Activated CD8-positive, alpha-beta memory T cell treated with anti-CD3 and anti-CD28 coated beads, Interleukin-2, amount 50 U/mL, for 1 hour (primary cell): ENCODE data around the gene CTNNA1.

Experiments
- DNase-seq: peaks from one replicate; pipeline ENCODE4 v3.0.0-alpha.2; 2020; ENCODE audit errors: extremely low read depth

The CTNNA1 gene

DNA sequence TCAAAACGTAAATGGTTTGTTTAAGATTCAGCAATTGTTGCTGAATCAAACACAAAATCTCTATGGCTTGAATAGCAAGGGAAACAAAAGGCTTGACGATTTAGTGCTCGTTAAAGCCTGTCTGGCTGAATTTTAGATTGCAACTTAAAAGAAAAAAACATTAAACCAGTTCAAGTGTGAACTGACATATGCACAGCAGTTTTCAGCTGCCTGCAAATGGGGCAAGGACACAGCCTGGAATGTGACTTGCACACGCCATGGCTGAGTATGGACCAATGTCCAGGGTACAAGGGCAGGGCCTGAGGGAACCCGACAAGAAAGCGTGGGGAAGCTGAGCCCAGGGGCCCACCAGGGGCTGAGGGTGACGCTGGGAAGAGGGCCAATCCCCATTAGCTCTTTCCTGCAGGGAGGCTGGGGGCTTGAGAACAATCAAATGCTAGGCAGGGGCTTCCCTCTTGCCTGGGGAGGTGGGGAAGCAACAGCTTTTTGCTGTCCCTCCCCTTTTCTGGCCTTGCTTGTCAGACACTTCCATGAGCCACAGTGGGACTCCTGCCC lies 211.5 kb downstream of the CTNNA1 start:
- DNase-seq: no peak

DNA sequence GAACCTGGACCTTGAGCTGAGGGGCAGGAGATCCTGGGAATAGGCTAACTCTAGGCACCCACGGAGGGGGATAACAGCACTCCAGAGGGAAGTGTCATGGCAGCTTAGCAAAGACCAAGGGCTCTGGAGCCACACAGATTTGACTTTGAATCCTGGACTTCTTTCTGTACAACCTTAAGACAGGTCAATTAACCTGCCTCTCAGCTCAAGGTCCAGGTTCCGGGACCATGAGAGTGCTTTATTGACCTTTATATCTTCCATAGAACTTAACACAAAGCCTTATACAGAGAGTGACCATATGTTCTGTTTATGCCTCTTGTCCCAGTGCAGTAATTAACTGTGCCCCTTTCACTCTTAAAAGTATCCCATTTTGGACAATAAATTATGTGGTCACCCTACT lies 212.4 kb downstream of the CTNNA1 start:
- no peak for DNase-seq

DNA sequence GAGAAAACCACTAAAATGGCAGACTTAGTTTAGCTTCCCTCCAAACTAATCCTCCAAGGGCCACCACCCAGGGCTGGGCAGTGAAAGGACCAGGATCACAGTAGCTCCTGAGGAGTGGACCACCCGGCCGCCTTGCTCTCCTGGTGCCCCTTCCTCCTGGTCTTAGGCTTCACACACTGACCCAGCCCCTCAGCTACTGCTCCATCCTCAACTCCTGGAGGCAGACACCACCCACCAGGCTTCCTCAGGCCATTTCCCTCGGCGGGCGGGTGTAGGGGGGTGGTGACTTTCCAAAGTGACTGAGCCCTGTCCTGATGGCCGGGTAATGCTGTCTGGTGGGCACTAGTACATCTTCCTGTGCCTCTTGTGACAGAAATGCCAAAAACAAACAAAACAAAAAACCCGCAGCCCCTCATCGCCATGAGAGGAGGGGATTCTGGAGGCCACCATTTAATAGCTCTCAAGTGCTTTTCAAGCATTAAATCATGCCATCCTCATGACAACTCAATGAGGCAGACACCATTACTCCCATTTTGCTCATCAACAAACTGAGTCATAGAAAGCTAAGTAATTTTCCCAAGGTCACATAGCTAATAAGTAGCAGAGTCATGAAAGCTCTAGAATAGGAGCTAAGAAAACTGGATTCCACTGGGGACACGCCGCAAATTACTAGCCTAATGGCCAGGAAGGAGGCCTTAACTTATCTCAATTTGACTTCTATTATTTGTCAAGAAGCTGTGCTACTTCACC lies 213.2 kb downstream of the CTNNA1 start:
- DNase-seq: no peak

DNA sequence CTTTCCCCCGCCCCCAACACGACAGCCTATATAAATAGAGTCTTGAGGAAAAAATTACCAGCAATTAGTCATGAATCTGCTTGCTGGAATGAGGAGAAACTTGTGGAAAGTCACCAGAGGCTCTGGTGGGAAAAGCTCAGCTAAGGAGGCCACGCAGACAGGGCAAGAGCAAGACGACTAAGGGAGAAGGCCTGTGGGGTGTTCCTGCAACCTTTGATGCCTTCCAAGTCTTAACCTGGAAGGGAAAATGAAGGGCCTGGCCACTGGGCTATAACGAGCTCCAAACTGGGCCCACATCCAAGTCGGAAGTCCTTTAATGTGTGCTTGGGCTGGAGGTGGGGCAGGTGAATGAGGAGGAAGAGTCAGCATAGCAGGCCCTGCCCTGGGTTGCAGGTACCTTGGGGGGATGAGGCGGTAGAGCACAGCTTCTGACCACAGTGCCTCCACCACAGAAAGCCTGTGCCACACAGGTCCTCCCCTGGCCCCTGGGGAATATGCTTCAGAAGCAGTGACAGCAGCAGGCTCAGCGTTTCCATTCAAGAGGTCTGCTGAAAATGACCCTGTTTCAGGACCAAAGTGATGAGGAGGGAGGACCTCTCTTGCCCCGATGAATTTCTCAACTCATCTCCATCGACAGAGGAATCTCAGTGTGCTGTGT lies 214.7 kb downstream of the CTNNA1 start:
- DNase-seq: no peak

DNA sequence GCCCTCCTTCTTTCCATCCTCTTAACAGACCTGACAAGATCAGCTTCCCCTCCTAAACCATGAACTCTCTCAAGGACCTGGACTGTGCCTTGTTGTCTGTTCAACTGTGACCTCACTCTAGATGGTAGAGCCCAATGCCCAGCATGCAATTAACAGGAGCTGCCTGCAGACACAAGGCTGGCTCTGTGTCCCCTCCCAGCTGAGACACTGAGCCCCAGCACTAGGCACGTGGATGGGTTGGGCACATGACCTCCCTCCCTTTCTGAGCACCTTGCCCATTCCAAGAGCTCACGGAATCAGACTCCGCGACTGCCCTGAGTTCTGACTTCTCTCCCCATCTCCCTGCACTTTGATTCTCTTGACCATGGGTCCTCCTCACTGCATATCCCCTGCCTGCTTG lies 215.4 kb downstream of the CTNNA1 start:
- no peak for DNase-seq

DNA sequence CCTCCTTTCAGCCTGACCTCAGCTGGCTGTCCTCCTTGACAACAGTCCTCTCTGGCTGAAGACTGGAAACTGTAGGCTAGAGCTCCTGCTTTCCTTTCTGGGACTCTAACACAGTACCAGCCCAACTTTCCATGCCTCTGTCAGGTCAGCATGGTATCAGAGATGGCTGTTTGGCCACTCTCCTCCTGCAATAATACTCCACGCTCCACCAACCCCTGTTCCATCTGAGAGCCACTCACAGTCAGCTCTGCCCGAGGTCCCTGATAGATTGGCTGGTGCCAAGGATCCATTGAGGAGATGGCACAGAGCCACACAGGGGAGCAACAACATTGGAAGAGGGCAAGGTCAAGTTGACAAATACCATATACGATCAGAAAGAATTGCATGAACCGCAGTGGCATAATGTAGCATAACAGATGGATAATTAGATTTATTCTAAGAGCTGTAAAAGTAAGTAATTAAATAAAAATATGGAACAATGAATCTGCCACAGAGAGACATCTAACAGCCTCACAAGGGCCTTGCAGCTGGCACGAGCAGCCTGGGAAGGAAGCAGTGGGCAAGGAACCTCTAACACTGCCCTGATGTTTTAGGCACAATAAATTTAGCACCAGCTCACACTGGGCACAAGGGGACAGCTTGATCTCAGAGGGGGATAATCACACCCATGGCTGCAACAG lies 216.2 kb downstream of the CTNNA1 start:
- DNase-seq: no peak

DNA sequence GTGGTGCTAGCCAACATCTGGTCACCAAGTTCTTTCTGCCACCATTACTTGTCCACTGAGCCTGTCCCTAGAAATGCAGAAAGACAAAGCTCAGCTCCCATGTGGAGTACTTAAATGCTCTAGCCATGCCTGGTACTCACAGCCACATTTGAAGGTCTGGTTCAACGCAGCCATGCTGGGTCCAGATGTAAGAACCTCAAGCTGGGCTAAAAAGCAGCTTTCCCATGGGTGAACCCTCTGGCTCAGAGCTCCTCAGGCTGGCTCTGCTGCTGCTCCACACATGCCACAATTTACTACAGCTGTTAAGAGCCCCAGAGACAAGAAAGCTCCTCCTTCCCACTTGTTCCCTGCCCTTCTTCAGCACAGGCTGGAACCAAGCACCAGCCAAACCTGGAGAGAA lies 219.0 kb downstream of the CTNNA1 start:
- DNase-seq: no peak

DNA sequence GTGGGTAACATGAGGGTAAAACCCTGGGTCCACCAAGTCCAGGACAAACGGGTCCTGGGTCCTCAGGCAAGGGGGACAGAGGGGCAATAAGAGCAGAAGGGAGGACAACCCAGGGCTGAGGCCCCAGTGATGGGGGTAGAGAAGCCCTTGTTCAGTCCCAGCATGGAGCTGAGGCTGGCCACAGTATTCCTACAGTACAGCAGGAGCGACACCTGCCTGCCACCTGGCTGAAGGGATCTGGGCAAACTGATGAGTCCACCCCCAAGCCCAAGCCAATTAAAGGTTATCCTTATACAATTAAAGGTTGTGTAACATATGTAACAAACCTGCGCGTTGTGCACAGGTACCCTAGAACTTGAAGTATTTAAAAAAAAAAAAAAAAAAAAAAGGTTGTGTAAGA lies 219.6 kb downstream of the CTNNA1 start:
- DNase-seq: no peak

DNA sequence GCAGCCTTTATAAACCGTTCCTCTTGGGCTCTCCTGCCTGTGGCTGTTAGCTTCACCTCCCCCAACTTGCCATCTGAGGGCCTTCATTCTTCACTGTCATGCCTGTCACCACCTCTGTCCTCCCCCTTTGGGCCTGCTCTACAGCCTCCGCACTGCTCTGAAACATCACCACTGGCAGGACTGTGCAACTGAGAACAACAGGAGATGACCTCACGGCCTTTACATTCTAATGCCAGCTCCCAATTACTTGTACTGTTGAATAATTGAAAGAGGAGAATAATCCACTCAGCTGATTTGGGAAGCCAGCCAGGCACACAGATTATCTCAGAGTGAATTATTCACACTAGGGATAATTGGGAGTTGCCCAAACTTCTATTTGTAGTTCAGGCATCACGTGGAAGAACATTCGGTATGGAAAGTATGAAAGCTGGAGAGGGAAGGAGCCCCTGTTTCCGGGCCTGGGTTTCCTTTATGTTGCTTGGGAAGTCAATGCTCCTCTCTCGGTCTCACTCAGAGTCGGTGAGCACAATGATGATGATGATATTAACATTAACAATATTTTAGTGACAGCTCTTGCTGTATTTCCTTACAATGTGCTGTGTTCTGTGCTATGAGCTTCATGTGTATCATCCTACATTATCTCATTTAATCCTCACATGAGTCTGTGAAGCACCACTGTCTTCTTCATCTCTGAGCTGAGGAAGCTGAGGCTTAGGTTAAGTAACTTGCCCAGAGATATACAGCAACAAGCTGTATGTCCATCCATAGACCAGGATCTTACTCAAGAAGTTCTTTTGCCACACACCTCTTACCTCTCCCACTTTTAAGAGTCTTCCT lies 221.2 kb downstream of the CTNNA1 start:
- DNase-seq: no peak

DNA sequence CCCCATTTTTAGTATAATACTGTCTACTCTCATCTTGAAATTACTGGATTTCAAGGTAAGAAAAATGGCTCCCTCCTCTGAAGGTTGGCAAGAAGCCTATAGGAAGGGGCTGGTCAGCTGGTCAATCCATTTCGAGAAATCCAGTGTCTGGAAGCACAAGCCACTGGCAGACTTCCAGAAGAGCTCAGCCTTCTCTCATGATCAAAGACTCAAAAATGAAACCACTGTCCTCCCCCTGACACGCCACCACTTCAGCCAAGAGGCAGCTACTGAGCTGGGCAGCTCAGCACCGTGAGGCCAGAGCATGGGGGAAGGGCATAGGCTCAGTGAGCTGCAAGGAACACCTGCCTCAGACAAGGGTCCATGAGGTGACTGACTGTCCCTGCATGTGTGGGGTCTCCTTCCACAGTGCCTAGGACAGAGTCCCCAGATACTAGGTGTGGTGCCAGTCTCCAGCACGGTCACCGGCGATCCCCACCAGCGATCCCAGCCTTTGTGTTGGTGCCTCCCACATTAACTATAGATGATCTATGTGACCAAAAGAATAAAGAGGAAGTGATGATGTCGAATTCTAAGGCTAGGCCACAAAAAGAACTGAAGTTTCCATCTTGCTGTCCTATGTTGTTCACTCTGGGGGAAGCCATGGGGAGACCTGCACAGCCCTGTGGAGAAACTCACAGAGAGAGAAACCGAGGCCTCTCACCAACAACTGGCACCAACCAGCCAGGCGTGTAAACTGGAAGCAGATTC lies 222.0 kb downstream of the CTNNA1 start:
- DNase-seq: no peak

DNA sequence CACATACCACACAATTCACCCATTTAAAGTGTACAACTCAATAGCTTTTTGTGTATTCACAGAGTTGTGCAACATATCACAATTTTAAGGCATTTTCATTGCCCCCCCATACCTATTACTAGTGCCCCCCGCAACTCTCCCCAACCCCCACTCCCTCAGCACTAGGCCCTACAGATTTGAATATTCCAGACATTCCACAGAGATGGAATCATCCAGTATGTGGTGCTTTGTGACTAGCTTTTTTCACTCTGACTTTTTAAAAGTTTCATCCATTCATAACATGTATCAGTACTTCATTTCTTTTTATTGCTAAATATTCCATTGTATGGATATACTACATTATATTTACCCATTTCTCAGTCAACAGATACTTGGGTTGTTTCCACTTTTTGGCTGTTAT lies 224.9 kb downstream of the CTNNA1 start:
- DNase-seq: no peak

DNA sequence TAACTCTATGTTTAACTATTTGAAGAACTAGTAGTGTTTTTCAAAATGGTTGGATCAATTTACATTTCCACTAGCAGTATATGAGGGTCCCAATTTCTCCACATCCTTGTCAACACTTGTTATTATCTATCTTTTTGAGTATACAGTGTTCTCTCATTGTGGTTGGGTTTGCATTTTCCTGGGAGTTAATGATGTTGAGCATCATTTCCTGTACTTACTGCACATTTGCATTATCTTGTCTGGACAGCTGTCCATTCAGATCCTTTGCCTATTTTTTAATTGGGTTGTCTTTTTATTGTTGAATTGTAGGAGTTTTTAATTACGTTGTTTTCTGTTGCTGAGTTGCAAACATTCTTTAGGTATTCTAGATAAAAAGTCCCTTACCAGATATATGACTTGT lies 225.4 kb downstream of the CTNNA1 start:
- DNase-seq: no peak

DNA sequence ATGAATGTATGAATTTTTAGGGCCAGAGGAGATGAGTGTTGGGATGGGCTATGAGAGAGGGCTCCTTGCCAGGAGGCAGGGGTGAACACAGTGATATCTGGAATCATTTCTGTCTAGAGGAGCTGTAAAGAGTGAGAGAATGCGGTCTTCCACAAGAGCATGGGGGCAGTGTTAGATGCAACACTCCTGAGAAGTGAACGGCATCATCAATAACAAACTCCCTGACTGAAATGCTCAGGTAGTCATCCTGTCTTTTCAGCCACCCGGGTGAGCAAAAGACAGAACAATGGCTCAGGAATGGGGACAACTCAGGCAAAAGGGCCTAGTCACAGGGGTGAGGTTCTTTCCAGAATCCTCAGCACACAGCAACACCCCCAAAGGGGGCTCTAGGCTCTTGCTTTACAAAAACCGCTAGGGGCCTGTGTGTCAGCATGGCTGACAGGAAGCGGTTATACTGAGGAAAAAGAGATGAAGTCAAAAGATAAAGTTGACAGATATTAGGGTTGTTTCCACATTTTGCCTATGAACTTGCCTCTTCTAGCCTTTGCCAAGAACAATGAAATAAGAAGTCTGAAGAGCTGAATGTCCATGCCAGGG lies 226.6 kb downstream of the CTNNA1 start:
- peak; percentile 4 for DNase-seq

DNA sequence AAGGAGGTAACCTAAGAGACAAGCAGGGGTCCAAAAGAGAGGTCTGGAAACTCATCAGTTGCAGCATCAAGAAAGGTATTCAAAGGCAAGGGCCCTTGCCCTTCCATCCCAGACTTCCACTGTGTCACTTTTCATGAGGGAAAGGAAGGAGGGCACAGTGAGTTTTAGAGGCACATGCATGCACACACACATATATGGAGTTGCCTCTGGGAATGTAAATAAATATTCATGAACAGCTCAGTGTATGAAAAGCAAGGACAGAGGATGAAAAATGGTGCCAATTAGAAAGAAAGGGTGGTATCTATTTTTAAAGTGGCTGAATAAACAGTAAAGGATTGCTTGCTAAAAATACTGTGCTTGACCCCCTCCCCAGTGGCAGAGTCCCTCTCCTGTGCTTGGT lies 227.2 kb downstream of the CTNNA1 start:
- no peak for DNase-seq

DNA sequence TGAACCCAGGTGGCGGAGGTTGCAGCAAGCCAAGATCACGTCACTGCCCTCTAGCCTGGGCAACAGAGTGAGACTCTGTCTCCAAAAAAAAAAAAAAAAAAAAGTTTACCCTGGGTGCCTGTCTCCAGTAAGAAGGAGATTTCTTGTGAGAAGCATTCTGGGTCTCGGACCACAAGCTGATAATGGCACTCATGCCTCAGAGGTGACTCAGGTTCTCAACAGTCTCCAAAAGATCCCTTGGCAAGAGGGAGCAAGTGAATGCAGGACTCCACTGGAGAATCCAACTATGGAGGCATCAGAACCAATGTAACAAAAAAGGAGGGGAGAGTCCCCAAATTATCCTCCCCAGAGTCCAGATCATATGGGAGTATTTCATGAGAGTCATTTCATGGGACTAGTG lies 227.9 kb downstream of the CTNNA1 start:
- no peak for DNase-seq

DNA sequence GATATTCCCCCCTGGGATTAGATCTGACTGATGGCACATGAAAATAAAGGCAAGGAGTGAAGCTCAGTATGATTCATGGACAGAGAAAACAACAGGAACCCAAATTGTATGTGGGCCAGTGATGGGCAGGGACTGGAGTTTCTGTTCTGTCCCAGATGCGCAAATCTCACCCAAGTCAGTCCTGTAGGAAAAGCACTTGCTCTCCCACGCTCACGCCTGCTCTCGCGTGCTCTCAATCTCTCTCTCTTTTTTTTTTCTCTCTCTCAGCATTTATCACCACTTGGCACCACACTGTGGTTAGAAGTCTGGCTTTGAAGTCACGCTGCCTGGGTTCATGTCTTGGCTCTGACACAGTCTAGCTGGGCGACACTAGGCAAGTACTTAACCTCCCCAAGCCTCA lies 228.4 kb downstream of the CTNNA1 start:
- DNase-seq: no peak

DNA sequence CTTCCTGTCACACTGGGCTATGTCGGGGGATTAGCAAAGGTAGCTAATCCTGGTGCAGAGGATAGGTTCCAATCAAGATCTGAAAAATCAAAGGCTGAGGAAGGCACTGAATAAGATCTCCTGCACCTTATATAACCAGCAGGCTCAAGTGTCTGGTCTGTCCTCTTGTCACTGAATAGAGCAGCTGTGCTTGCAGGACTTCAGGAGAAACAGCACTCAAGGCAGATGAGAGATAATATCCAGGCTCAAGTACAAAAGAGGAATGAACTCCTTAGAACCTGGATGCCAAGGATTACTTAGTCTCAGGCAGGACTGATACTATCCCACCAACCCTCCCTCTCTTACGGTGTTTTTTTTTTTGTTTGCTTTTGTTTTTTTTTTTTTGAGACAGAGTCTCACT lies 230.8 kb downstream of the CTNNA1 start:
- DNase-seq: no peak
